GM18526 (cell line): Measurements from ENCODE around the gene RIOX2.

ENCODE experiments used
- POLR2A ChIP-seq: IDR thresholded peaks from 3 replicates; pipeline ENCODE4 v1.6.1; 2011; ENCODE audit not compliant: insufficient read length; ENCODE audit errors: extremely low read depth

RIOX2 gene

GRCh38 chr3:97994328-97994945 is 22.2 kb upstream of the RIOX2 start:
- TF ChIP-seq POLR2A, result no peak

- no peak for TF ChIP-seq POLR2A
Observed at GRCh38 chr3:97993526-97993925, 21.3 kb upstream of the RIOX2 start.

GRCh38 chr3:97992547-97993173 is 20.4 kb upstream of the RIOX2 start:
- no peak for TF ChIP-seq POLR2A

- no peak for TF ChIP-seq POLR2A
Observed at GRCh38 chr3:97991293-97991682, 19.1 kb upstream of the RIOX2 start.

- no peak for TF ChIP-seq POLR2A
Observed at GRCh38 chr3:97990624-97991292, 18.5 kb upstream of the RIOX2 start.

GRCh38 chr3:97988784-97989568 is 16.7 kb upstream of the RIOX2 start:
- no peak for TF ChIP-seq POLR2A

- TF ChIP-seq POLR2A, result no peak
Observed at GRCh38 chr3:97987306-97987705, 15.1 kb upstream of the RIOX2 start.

- no peak for TF ChIP-seq POLR2A
Observed at GRCh38 chr3:97983933-97984491, 11.8 kb upstream of the RIOX2 start.

GRCh38 chr3:97981886-97982285 is 9.7 kb upstream of the RIOX2 start:
- TF ChIP-seq POLR2A, result no peak

- no peak for TF ChIP-seq POLR2A
Observed at GRCh38 chr3:97979610-97980009, 7.4 kb upstream of the RIOX2 start.

- TF ChIP-seq POLR2A, result no peak
Observed at GRCh38 chr3:97975466-97975865, 3.2 kb upstream of the RIOX2 start.

- TF ChIP-seq POLR2A, result no peak
Observed at GRCh38 chr3:97974996-97975395, 2.8 kb upstream of the RIOX2 start.

- no peak for TF ChIP-seq POLR2A
Observed at GRCh38 chr3:97972976-97973375, 745 bp upstream of the RIOX2 start.

- TF ChIP-seq POLR2A, result no peak
Observed at GRCh38 chr3:97970956-97971620, 1.1 kb downstream of the RIOX2 start.

- no peak for TF ChIP-seq POLR2A
Observed at GRCh38 chr3:97970156-97970555, 2.1 kb downstream of the RIOX2 start.

GRCh38 chr3:97969541-97969940 is 2.7 kb downstream of the RIOX2 start:
- no peak for TF ChIP-seq POLR2A

GRCh38 chr3:97968376-97968775 is 3.9 kb downstream of the RIOX2 start:
- no peak for TF ChIP-seq POLR2A
